ENCODE measurements around the gene SMOC1.

The SMOC1 gene

GRCh38 chr14:69937367-69938081 is 58.3 kb downstream of the SMOC1 start:
- Histone ChIP-seq H4K20me1 (ENCODE audit: insufficient read depth, low read length) (no peaks in the 10 kb centered on the region), H3K9ac (ENCODE audit: low read length) (no peak overlapping the region), H3K27me3 (ENCODE audit: low read depth, low read length) (peaks cover 42% of the 10 kb centered on the region), H3K4me3 (ENCODE audit: low read length) (no peak overlapping the region), H2AFZ (ENCODE audit: low read depth, low read length) (no peak overlapping the region), H3K27ac (ENCODE audit: low read length) (no peak overlapping the region), H3K79me2 (ENCODE audit: low read length) (no peaks in the 10 kb centered on the region), H3K9me3 (ENCODE audit: insufficient read depth, low read length) (no peaks in the 10 kb centered on the region), H3K4me2 (ENCODE audit: low read length) (no peak overlapping the region), H3K36me3 (replicated peaks; ENCODE audit: low read depth, low read length) (no peaks in the 10 kb centered on the region), H3K4me1 (ENCODE audit: low read length) (no peaks in the 10 kb centered on the region)
- TF ChIP-seq EZH2phosphoT487 (IDR thresholded peaks at IDR 0.05; ENCODE audit: low read depth) (no peak), CTCF (IDR thresholded peaks at IDR 0.05; ENCODE audit: low read depth, low read length) (no peak)

- no peaks in the 10 kb centered on the region for H3K79me2 ChIP-seq (ENCODE audit: low read length)
- H3K9ac ChIP-seq (ENCODE audit: low read length) = no peak overlapping the region
- H2AFZ ChIP-seq (ENCODE audit: low read depth, low read length) = no peak overlapping the region
- no peak overlapping the region for H3K4me3 ChIP-seq (ENCODE audit: low read length)
- H3K36me3 ChIP-seq (replicated peaks; ENCODE audit: low read depth, low read length) = no peaks in the 10 kb centered on the region
- H3K27me3 ChIP-seq (ENCODE audit: low read depth, low read length) = peaks cover 43% of the 10 kb centered on the region
- TF ChIP-seq CTCF (IDR thresholded peaks at IDR 0.05; ENCODE audit: low read depth, low read length) (no peak), EZH2phosphoT487 (IDR thresholded peaks at IDR 0.05; ENCODE audit: low read depth) (no peak)
- H3K4me1 ChIP-seq (ENCODE audit: low read length) = no peaks in the 10 kb centered on the region
- no peaks in the 10 kb centered on the region for H4K20me1 ChIP-seq (ENCODE audit: insufficient read depth, low read length)
- H3K9me3 ChIP-seq (ENCODE audit: insufficient read depth, low read length) = no peaks in the 10 kb centered on the region
- no peak overlapping the region for H3K4me2 ChIP-seq (ENCODE audit: low read length)
- no peak overlapping the region for H3K27ac ChIP-seq (ENCODE audit: low read length)
These were observed 59.5 kb downstream of the SMOC1 start for GRCh38 chr14:69938751-69939150.

- H3K9me3 ChIP-seq (ENCODE audit: insufficient read depth, low read length) = no peaks in the 10 kb centered on the region; the same call in 1 of the 2 replicates
- H4K20me1 ChIP-seq (ENCODE audit: insufficient read depth, low read length) = no peaks in the 10 kb centered on the region
- no peak overlapping the region for H3K27ac ChIP-seq (ENCODE audit: low read length)
- H3K4me2 ChIP-seq (ENCODE audit: low read length) = no peak overlapping the region
- H3K9ac ChIP-seq (ENCODE audit: low read length) = no peak overlapping the region
- H3K4me3 ChIP-seq (ENCODE audit: low read length) = no peak overlapping the region
- H3K4me1 ChIP-seq (ENCODE audit: low read length) = no peaks in the 10 kb centered on the region
- no peaks in the 10 kb centered on the region for H3K36me3 ChIP-seq (replicated peaks; ENCODE audit: low read depth, low read length)
- no peak for TF ChIP-seq EZH2phosphoT487 (IDR thresholded peaks at IDR 0.05; ENCODE audit: low read depth)
- no peaks in the 10 kb centered on the region for H3K79me2 ChIP-seq (ENCODE audit: low read length)
- H2AFZ ChIP-seq (ENCODE audit: low read depth, low read length) = no peak overlapping the region
- peaks cover 28% of the 10 kb centered on the region for H3K27me3 ChIP-seq (ENCODE audit: low read depth, low read length)
These were observed 62.8 kb downstream of the SMOC1 start for GRCh38 chr14:69941768-69942742.

GRCh38 chr14:69943084-69943780 is 64.0 kb downstream of the SMOC1 start:
- H3K4me3 ChIP-seq (ENCODE audit: low read length) = no peak overlapping the region
- H3K27ac ChIP-seq (ENCODE audit: low read length) = no peak overlapping the region
- peaks cover 28% of the 10 kb centered on the region for H3K27me3 ChIP-seq (ENCODE audit: low read depth, low read length)
- no peak for TF ChIP-seq CTCF (IDR thresholded peaks at IDR 0.05; ENCODE audit: low read depth, low read length)
- no peak for TF ChIP-seq EZH2phosphoT487 (IDR thresholded peaks at IDR 0.05; ENCODE audit: low read depth)
- no peak overlapping the region for H2AFZ ChIP-seq (ENCODE audit: low read depth, low read length)
- H3K4me1 ChIP-seq (ENCODE audit: low read length) = no peaks in the 10 kb centered on the region
- H4K20me1 ChIP-seq (ENCODE audit: insufficient read depth, low read length) = no peaks in the 10 kb centered on the region
- H3K79me2 ChIP-seq (ENCODE audit: low read length) = no peaks in the 10 kb centered on the region
- no peak overlapping the region for H3K4me2 ChIP-seq (ENCODE audit: low read length)
- H3K9me3 ChIP-seq (ENCODE audit: insufficient read depth, low read length) = no peaks in the 10 kb centered on the region; the same call in 1 of the 2 replicates
- H3K9ac ChIP-seq (ENCODE audit: low read length) = no peak overlapping the region
- H3K36me3 ChIP-seq (replicated peaks; ENCODE audit: low read depth, low read length) = no peaks in the 10 kb centered on the region
